Measurements from ENCODE around the gene TCL1B. TPM values are rescaled to one million over a fixed set of nuclear protein-coding genes. Genes with fewer than 3 reads are reported as not detected.

Gene TCL1B
- total and polyA plus RNA-seq, 2 of the 8 experiments (the other 6 are each of a cell fraction or from before 2014, with no cell fraction given): 9.6 to 11.5 TPM

DNA sequence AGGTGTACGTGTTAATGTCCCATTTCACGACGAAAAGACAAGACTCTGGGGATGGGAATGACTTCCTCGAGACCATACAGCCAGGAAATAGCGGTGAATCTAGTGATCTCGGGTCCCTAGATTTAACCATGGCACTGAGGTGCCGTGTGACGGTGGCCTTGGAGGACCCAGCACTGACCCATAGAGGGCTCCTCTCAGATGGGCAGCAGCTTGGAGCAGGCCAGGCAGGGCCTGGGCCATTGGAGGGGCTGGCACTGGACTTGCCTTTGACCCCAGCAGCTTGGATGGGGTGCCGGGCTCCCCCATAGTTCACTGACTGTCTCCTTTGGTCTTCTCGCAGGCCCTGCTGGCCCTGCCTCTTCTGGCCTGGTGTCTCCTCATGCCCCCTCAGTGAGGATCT lies 5.4 kb downstream of the TCL1B start (continued):
- TF ChIP-seq CHD7 (IDR thresholded peaks at IDR 0.05; ENCODE audit: insufficient replicate concordance, low read length): no peak
